Measurements from ENCODE around the gene RBFOX2. TPM values are rescaled to one million over a fixed set of nuclear protein-coding genes. Genes with fewer than 3 reads are reported as not detected.

RBFOX2 gene
- total and polyA plus RNA-seq, 2 donors from 2014 or later: 17.2 to 68.6 TPM

- Histone ChIP-seq H3K36me3 (ENCODE audit: control insufficient read depth in 2 of 3, insufficient read depth in 3 of 3, low read length in 3 of 3) (no peaks in the 10 kb centered on the region), H3K9me3 (ENCODE audit: control insufficient read depth in 2 of 3, insufficient read depth in 1 of 3, low read length in 3 of 3) (no peaks in the 10 kb centered on the region), H3K4me1 (ENCODE audit: control insufficient read depth in 2 of 3, insufficient read depth in 2 of 3, low read depth in 1 of 3, low read length in 3 of 3) (peaks cover 0 to 1% (median 0%) of the 10 kb centered on the region in 3 donors), H3K27ac (ENCODE audit: low read depth in 2 of 2, low read length in 2 of 2) (no peak overlapping the region), H3K9ac (ENCODE audit: low read length in 3 of 3) (no peak overlapping the region), H3K27me3 (ENCODE audit: control insufficient read depth, insufficient read depth, low read length) (no peaks in the 10 kb centered on the region), H3K4me3 (ENCODE audit: low read length in 3 of 3) (no peak overlapping the region)
- DNase-seq (no peak), FAIRE-seq (no peak)
- intact Hi-C loops (cut with DNase I): no loop called here
- TF ChIP-seq, protein P1, sequence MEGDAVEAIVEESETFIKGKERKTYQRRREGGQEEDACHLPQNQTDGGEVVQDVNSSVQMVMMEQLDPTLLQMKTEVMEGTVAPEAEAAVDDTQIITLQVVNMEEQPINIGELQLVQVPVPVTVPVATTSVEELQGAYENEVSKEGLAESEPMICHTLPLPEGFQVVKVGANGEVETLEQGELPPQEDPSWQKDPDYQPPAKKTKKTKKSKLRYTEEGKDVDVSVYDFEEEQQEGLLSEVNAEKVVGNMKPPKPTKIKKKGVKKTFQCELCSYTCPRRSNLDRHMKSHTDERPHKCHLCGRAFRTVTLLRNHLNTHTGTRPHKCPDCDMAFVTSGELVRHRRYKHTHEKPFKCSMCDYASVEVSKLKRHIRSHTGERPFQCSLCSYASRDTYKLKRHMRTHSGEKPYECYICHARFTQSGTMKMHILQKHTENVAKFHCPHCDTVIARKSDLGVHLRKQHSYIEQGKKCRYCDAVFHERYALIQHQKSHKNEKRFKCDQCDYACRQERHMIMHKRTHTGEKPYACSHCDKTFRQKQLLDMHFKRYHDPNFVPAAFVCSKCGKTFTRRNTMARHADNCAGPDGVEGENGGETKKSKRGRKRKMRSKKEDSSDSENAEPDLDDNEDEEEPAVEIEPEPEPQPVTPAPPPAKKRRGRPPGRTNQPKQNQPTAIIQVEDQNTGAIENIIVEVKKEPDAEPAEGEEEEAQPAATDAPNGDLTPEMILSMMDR (IDR thresholded peaks at IDR 0.05; ENCODE audit: borderline replicate concordance, extremely low read depth, insufficient read depth): no peak
Observed at GRCh38 chr22:36032611-36033010, 4.0 kb upstream of the RBFOX2 start.

DNA sequence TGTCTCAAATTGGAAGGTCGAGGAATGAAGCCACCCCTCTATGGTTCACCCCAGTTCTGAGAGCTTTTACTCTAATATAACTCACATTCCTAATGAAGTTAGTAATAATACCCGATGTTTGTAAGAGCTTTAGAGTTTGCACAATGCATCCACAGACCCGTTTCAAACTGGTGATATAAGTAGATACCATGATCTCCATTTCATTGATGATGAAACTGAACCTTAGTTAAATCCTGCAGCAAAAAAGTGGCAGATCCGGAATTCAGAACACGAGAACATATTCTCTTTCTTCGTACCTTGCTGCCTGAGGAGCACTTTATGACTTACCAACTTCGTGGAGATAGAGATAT is 757 bp upstream of the RBFOX2 start:
- DNase-seq (no peak), FAIRE-seq (no peak)
- intact Hi-C loops (cut with DNase I): no loop called here
- TF ChIP-seq, protein P1 (IDR thresholded peaks at IDR 0.05; ENCODE audit: borderline replicate concordance, extremely low read depth, insufficient read depth): no peak
- H3K9ac ChIP-seq (ENCODE audit: low read length in 3 of 3): peak overlapping the region; percentile 26 to 72 (median 66)
- peak overlapping the region; percentile 63 to 80 (median 73) for H3K4me3 ChIP-seq (ENCODE audit: low read length in 3 of 3)
- no peaks in the 10 kb centered on the region for H3K9me3 ChIP-seq (ENCODE audit: control insufficient read depth in 2 of 3, insufficient read depth in 1 of 3, low read length in 3 of 3)
- peak overlapping the region; percentile 58 to 74 for H3K27ac ChIP-seq (ENCODE audit: low read depth in 2 of 2, low read length in 2 of 2)
- no peaks in the 10 kb centered on the region for H3K27me3 ChIP-seq (ENCODE audit: control insufficient read depth, insufficient read depth, low read length)
- H3K4me1 ChIP-seq (ENCODE audit: control insufficient read depth in 2 of 3, insufficient read depth in 2 of 3, low read depth in 1 of 3, low read length in 3 of 3): peaks cover 4 to 13% (median 6%) of the 10 kb centered on the region in 3 donors
- no peaks in the 10 kb centered on the region for H3K36me3 ChIP-seq (ENCODE audit: control insufficient read depth in 2 of 3, insufficient read depth in 3 of 3, low read length in 3 of 3)

DNA sequence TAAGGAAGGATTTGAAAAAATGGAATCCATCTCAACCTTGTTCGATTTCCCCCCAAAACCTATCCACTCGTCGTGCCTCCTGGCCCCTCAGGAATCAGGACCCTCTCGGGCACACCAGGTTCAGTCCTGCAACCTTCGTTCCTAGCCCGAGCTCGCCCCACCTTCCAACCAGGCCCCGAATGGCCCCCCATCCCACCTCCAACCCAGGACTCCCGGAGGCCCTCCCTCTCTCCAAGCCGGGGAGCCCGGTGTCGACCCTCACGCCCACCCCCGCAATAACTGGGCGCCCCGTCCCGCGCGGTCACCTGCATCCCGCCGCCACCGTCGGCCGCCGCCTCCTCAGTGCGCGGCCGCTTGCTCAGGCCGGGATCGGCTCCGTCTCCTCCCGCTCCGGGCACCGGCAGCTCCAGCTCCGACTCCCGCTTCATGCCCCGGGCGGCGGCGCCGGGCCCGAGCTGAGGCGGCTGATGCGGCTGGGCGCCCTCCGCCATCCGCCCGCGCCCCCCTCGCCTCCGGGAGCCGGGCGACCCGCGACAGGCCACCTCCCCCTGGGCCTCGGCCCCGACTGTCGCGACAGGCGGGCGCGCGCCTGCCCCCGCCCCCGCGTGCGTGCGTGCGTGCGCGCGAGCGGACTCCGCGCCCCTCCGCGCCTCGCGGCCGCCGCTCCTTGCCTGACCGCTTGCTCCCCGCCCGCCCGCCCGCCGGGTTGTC is 534 bp downstream of the RBFOX2 start:
- DNase-seq: peak in 2 of 5 donors; percentile 80 to 85
- Histone ChIP-seq H3K4me1 (ENCODE audit: control insufficient read depth in 2 of 3, insufficient read depth in 2 of 3, low read depth in 1 of 3, low read length in 3 of 3) (peaks cover 4 to 13% (median 6%) of the 10 kb centered on the region in 3 donors), H3K36me3 (ENCODE audit: control insufficient read depth in 2 of 3, insufficient read depth in 3 of 3, low read length in 3 of 3) (no peaks in the 10 kb centered on the region), H3K27me3 (ENCODE audit: control insufficient read depth, insufficient read depth, low read length) (no peaks in the 10 kb centered on the region), H3K4me3 (ENCODE audit: low read length in 3 of 3) (peak overlapping the region; percentile 78 to 83 (median 78)), H3K9ac (ENCODE audit: low read length in 3 of 3) (peak overlapping the region; percentile 64 to 94 (median 87)), H3K9me3 (ENCODE audit: control insufficient read depth in 2 of 3, insufficient read depth in 1 of 3, low read length in 3 of 3) (no peaks in the 10 kb centered on the region), H3K27ac (ENCODE audit: low read depth in 2 of 2, low read length in 2 of 2) (peak overlapping the region; percentile 77 to 82)
- FAIRE-seq: no peak
- TF ChIP-seq, protein P1 (IDR thresholded peaks at IDR 0.05; ENCODE audit: borderline replicate concordance, extremely low read depth, insufficient read depth): no peak
- intact Hi-C loops (cut with DNase I): no loop called here
